Activated CD4-positive, alpha-beta T cell treated with anti-CD3 and anti-CD28 coated beads for 48 hours (primary cell): Measurements from ENCODE around the gene RFPL2.

Experiments used
- DNase-seq: peaks from one replicate; pipeline ENCODE4 v3.0.0-alpha.2; 2020

The RFPL2 gene

DNA sequence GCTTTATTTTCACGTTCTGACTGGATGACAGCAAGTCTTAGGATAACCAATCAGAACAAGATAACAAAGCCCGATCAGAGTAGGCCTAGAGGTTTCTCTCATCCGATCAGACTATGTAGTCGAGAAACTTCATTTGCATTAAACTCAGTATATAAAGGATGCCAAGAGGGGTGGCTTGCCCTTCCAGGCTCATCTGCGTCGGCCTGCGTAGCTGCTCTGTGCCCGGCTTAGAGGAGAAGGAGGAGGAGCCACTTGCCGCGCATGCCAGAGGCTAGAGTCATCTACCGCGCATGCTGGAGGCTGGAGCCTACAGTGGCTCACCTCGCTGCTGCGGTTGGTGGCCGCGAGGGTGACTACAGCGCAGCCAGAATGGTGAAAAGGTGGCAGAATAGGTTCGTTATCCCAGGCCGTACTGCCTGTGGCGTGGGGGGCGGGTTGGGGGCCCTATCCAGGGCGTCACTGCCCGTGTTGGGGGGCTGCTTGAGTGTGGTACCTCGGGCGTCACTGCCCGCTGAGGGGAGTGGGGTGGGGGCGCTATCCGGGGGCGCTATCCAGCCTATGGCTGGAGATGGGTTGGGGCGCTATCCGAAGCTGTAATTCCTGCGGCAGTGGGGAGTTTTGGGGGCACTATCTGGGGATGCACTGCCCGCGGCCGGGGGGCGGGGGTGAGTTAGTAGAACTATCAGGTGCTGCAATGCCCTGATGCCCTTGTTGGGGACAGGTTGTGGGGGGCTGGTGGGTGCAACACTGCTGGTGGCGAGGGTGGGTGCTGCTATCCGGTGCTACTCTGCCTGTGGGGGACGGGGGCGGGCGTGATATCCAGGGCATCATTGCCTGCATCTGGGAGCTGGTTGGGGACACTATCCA lies at the start of gene RFPL2:
TSS of gene RFPL2 (minus strand) at position 218 of the 867 bp plus-strand sequence. CDS start 2,622 bp downstream, outside the sequence.
- DNase-seq: peak; percentile 62

DNA sequence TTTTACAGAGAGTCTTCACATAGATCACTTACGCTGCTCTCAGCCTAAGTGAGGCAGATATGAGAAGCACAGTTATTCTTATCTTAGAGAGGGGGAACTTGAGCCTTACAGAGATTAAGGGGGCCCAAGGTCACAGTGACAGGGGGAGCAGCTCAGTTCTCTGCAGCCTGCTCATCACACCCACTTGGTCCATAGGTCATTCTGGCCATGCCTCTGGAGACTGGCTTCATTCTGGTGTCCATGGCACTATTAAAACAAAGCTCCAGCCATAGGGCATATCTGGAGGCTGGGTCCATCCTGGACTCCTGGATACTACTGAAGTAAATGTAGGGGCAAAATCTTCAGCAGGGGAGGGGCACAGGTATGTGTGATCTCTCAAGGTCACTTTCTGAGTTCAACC lies 44.4 kb upstream of the RFPL2 start:
- no peak for DNase-seq

- DNase-seq: no peak
These were observed 43.4 kb upstream of the RFPL2 start for GRCh38 chr22:32248276-32248675.

- no peak for DNase-seq
These were observed 41.3 kb upstream of the RFPL2 start for GRCh38 chr22:32246166-32246565.

DNA sequence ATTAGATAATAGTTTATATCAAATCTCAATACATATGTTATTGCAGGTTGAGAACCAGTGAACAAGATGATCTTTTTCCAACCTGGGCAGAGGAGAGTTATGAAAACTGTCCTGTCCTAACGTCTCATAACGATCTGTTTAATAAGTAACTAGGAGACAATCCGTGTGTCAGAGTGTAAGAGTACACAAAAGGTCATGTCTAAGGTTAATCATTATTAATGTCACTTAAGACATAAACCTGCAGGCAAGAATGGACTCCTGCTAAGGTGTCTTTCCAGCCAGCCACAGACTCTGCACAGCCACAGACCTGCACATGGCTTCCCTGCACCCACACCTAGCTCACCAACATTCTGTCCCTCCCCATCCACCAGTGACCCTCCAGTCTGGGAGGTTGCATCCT lies 40.2 kb upstream of the RFPL2 start:
- DNase-seq: no peak

- DNase-seq: no peak
These were observed 39.7 kb upstream of the RFPL2 start for GRCh38 chr22:32244547-32244946.

GRCh38 chr22:32240461-32240860 lies 35.6 kb upstream of the RFPL2 start:
- no peak for DNase-seq

- no peak for DNase-seq
These were observed 33.0 kb upstream of the RFPL2 start for GRCh38 chr22:32237906-32238305.

GRCh38 chr22:32236970-32237369 lies 32.1 kb upstream of the RFPL2 start:
- DNase-seq: no peak

- no peak for DNase-seq
These were observed 28.2 kb upstream of the RFPL2 start for GRCh38 chr22:32233091-32233490.

GRCh38 chr22:32232191-32232830 lies 27.4 kb upstream of the RFPL2 start:
- DNase-seq: no peak

DNA sequence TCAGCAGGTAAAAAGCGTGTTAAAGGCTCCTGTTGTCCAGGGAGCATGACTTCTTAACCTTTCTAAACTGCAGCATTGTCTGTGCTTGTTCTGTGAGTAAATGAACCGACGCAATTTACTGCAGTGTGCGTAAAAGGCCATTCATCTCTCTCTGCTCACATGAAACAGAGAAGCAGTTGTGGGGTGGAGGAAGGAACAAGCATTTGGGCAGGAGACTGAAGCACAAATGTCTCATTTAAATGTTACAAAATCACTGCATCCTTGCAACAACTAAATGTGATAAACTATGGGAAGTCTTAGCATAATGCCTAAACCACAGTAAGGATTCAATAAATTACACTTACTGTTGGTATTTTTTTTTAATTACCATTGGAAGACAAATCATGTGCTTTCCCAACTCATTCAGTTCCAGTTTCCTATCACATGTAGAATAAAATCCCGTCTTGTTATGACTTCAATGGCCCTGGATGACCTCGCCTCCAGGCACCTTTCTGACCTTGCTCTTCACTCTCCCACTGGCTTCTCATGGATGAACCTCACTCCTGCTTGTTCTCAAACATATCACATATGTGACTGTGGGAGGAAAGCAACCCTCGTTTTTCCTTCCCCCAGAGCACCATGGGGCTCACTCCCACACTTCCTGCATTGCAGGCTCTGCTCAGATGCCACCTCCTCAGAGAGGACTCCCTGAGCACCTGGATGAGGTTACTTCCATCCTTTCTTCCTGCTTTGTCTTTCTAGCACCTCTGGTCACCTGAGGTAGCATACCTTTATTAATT lies 21.6 kb upstream of the RFPL2 start:
- no peak for DNase-seq

DNA sequence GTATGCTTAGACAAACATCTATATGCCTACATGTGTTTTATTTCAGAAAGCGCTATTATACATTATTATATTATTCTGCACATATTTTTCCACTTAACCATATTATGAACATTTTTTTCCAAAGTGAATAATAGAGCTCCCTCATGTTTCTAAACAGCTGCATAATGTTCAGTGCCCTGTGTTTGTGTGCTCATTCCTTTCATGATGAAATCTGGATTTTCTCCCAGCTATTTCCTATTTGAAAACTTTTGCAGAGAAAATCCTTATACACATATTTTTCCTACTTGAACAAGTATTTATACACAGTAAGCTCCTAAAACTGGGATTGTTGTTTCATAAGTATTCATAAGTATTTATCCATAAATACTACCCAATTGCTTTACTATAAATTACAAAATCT lies 18.1 kb upstream of the RFPL2 start:
- DNase-seq: no peak

GRCh38 chr22:32219026-32219425 lies 14.2 kb upstream of the RFPL2 start:
- DNase-seq: no peak

DNA sequence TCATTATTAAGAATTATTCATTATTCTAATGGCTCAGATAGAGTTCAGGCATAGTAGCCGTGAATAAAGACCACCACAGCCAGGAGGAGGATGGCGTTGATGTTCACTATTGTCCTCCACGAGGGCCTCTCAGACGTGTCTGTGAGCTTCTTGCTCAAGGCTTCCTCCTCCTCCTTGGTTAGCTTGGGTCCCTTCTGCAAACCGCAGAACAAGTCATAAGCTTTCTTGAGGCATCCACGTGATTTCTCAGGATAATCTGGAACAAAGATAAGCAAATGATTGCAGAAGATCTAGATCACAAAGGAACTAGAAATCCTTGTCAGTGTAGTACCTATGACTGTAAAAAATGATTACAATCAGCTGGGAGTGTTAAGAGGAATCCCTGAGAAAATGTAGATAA lies 13.6 kb upstream of the RFPL2 start:
- no peak for DNase-seq

DNA sequence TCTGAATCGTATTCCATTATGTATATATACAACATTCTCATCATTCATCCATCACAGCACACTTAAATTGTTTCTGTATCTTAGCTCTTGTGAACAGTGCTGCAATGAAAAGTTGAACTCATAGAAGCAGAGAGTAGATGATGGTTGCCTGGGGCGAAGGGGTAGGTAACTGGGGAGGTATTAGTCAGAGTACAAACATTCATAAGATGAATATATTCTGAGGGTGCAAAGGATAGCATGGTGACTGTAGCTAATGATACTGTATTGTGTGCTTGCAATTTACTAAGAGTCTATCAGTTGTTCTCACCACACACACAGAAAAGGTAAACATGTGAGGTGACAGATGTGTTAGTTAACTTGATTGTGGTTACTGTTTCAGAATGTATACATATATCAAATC lies 12.6 kb upstream of the RFPL2 start:
- DNase-seq: no peak

DNA sequence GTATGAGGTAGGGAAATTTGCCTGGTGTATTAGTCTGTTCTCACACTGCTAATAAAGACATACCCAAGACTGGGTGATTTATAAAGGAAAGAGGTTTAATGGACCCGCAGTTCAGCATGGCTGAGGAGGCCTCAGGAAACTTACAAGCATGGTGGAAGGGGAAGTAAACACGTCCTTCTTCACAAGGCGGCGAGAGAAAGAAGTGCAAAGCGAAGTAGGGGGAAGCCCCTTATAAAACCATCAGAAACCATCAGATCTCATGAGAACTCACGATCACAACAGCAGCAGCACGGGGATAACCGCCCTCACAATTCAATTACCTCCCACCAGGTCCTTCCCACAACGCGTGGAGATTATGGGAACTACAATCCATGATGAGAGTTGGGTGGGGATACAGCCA lies 12.0 kb upstream of the RFPL2 start:
- no peak for DNase-seq

- no peak for DNase-seq
These were observed 6.1 kb upstream of the RFPL2 start for GRCh38 chr22:32211011-32211410.

GRCh38 chr22:32208681-32209080 lies 3.8 kb upstream of the RFPL2 start:
- DNase-seq: no peak

DNA sequence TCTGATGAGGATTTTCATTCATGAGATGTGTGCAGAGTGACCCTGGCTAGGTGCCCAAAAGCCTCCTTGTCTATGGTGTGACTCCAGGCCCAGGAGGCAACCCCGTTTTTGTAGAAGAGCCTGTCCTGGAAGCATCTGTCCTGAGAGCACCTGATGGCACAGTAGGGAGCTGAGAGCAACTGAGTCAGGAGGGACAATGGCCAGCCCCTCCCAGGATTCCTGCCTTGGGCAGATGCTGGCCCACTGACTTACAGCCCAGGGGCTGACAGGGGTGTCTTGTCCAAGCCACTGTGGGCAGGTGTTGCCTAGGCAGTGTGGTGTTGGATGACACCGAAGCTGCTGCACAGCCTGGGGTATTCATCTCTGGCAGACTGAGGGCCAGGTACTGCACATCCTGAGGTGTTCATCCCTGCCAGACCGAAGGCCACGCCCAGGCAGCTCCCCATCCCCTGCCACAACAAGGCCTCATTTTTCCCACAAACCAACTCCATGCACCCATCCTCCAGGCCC lies 3.2 kb upstream of the RFPL2 start:
- DNase-seq: no peak

GRCh38 chr22:32206774-32207758 lies 2.2 kb upstream of the RFPL2 start:
- DNase-seq: peak; percentile 58
